SH-SY5Y (cell line): ENCODE measurements around the gene CALML5.

Experiments
- GATA2 ChIP-seq: IDR thresholded peaks from 2 replicates; pipeline ENCODE4 v1.6.1; 2011; ENCODE audit warnings: mild to moderate bottlenecking, low read depth, low read length
- GATA3 ChIP-seq: IDR thresholded peaks from 2 replicates; pipeline ENCODE4 v1.6.1; 2011; ENCODE audit warnings: low read depth, mild to moderate bottlenecking, low read length, moderate library complexity

GRCh38 chr10:5461203-5461588 lies 38.2 kb downstream of the CALML5 start:
- no peak for TF ChIP-seq GATA2
- no peak for TF ChIP-seq GATA3
